Endothelial cell of umbilical vein (primary cell): Measurements from ENCODE around the gene FAM111B.

Experiments
- EZH2 ChIP-seq: IDR thresholded peaks from 2 replicates; pipeline ENCODE4 v1.6.1; 2012; ENCODE audit warnings: borderline replicate concordance, low read depth, mild to moderate bottlenecking, moderate library complexity, low read length, inconsistent platforms; ENCODE audit not compliant: severe bottlenecking
- POLR2A ChIP-seq: IDR thresholded peaks from 2 replicates; pipeline ENCODE4 v1.6.1; 2012; ENCODE audit warnings: low read depth, mild to moderate bottlenecking, control low read depth, low read length
- TF ChIP-seq, protein P1 (sequence below), 2 donors: IDR thresholded peaks; 1 replicate in 1 of 2; 2 replicates in 1 of 2; pipeline ENCODE4 v1.5.1; 2011; ENCODE audit warnings: low read length in 2 of 2, mild to moderate bottlenecking in 2 of 2, moderate library complexity in 2 of 2, control low read depth in 1 of 2, inconsistent platforms in 1 of 2, low read depth in 1 of 2; ENCODE audit not compliant: insufficient read depth in 1 of 2; ENCODE audit errors: extremely low read depth in 1 of 2
- TF ChIP-seq, protein P2 (sequence below): IDR thresholded peaks from 2 replicates; pipeline ENCODE4 v1.6.1; 2011; ENCODE audit not compliant: insufficient read depth, insufficient read length

DNA sequence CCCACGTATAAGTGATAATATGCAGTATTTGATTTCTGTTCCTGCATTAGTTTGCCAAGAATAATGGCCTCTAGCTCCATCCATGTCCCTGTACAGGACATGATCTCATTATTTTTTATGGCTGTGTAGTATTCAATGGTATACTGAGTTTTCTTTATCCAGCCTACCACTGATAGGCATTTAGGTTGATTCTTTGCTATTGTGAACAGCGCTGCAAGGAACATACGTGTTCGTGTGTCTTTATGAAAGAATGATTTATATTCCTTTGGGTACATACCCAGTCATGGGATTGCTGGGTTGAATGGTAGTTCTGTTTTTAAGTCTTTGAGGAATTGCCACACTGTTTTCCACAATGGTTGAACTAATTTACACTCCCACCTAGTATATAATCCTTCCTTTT is 34.2 kb downstream of the FAM111B start:
- TF ChIP-seq, protein P1, sequence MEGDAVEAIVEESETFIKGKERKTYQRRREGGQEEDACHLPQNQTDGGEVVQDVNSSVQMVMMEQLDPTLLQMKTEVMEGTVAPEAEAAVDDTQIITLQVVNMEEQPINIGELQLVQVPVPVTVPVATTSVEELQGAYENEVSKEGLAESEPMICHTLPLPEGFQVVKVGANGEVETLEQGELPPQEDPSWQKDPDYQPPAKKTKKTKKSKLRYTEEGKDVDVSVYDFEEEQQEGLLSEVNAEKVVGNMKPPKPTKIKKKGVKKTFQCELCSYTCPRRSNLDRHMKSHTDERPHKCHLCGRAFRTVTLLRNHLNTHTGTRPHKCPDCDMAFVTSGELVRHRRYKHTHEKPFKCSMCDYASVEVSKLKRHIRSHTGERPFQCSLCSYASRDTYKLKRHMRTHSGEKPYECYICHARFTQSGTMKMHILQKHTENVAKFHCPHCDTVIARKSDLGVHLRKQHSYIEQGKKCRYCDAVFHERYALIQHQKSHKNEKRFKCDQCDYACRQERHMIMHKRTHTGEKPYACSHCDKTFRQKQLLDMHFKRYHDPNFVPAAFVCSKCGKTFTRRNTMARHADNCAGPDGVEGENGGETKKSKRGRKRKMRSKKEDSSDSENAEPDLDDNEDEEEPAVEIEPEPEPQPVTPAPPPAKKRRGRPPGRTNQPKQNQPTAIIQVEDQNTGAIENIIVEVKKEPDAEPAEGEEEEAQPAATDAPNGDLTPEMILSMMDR (IDR thresholded peaks at IDR 0.05; ENCODE audit: extremely low read depth in 1 of 2, insufficient read depth in 1 of 2, low read depth in 1 of 2, low read length in 2 of 2): no peak
- TF ChIP-seq EZH2 (no peak), POLR2A (no peak)
- TF ChIP-seq, protein P2, sequence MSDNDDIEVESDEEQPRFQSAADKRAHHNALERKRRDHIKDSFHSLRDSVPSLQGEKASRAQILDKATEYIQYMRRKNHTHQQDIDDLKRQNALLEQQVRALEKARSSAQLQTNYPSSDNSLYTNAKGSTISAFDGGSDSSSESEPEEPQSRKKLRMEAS: no peak
